Ascending aorta (tissue), 2 donors: ENCODE results near the gene NOL4L. TPM values are rescaled to one million over a fixed set of nuclear protein-coding genes. Genes with fewer than 3 reads are reported as not detected.

Experiments
- DNase-seq, 2 donors: peaks; one replicate each; pipeline ENCODE4 v3.0.0-alpha.2; 2019; ENCODE audit warnings: low spot score in 2 of 2
- H3K27ac ChIP-seq, 2 donors: fragments of 200-600 bp; sonication (generic); one replicate each; pipeline ENCODE4 v1.5.1; 2016 to 2017; ENCODE audit warnings: mild to moderate bottlenecking in 1 of 2
- H3K27me3 ChIP-seq: fragments of 200-600 bp; sonication (generic); one replicate; pipeline ENCODE4 v1.5.1; 2017
- H3K36me3 ChIP-seq, 2 donors: fragments of 200-600 bp; sonication (generic); one replicate each; pipeline ENCODE4 v1.5.1; 2016
- H3K4me1 ChIP-seq, 2 donors: fragments of 200-600 bp; sonication (generic); one replicate each; pipeline ENCODE4 v1.5.1; 2016 to 2017; ENCODE audit warnings: mild to moderate bottlenecking in 1 of 2
- H3K4me3 ChIP-seq, 2 donors: fragments of 200-600 bp; sonication (generic); one replicate each; pipeline ENCODE4 v1.5.1; 2016 to 2017; ENCODE audit warnings: mild to moderate bottlenecking in 1 of 2
- H3K9me3 ChIP-seq, 2 donors: fragments of 200-600 bp; sonication (generic); one replicate each; pipeline ENCODE4 v1.5.1; 2016
- CTCF ChIP-seq, 3 experiments: fragments of 200-600 bp in 2 of 3; fragments of 450-650 bp in 1 of 3; sonication (generic) in 2 of 3; IDR thresholded peaks; one replicate each; pipeline ENCODE4 v1.5.1; 2016 to 2019; ENCODE audit warnings: antibody characterized with exemption in 3 of 3, mild to moderate bottlenecking in 1 of 3, moderate library complexity in 1 of 3
- intact Hi-C: fragments of 100-400 bp; cut with DNase I; formaldehyde crosslinking; loops from one replicate; pipeline ENCODE4 v1.15.1; 2023
- total RNA-seq: library from RNA; depleted of rRNA; stranded (reverse); fragments of >200 nt; gene quantifications from one replicate; pipeline ENCODE4 v1.1.0, GENCODE V29; 2016

The NOL4L gene, protein sequence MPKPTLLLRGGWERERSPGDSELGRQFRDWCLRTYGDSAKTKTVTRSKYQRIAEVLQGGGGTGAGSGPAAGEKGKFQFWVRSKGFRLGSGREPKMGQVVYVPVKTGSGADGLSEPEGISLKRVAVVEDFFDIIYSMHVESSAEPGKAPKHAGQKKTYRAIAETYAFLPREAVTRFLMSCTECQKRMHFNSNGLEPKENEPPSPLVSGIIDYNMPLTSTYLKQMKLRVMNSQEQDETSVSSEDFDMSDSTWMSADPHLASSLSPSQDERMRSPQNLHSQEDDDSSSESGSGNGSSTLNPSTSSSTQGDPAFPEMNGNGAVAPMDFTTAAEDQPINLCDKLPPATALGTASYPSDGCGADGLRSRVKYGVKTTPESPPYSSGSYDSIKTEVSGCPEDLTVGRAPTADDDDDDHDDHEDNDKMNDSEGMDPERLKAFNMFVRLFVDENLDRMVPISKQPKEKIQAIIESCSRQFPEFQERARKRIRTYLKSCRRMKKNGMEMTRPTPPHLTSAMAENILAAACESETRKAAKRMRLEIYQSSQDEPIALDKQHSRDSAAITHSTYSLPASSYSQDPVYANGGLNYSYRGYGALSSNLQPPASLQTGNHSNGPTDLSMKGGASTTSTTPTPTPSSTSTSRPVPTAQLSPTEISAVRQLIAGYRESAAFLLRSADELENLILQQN
- 19.8 TPM for total RNA-seq

- no peak for DNase-seq
- peaks cover 0 to 6% of the 10 kb centered on the region in 2 donors for H3K4me1 ChIP-seq
- peak within 1 kb of the TSS; percentile 69 to 93 for H3K4me3 ChIP-seq
- no peaks in the 10 kb centered on the region for H3K9me3 ChIP-seq
- intact Hi-C loops, result no loop called here
- H3K27ac ChIP-seq, result peak within 1 kb of the TSS in 1 of 2 donors; percentile 0
- H3K36me3 ChIP-seq, result no peaks in the 10 kb centered on the region
- no peaks in the 10 kb centered on the region for H3K27me3 ChIP-seq
- TF ChIP-seq CTCF (IDR thresholded peaks at IDR 0.05), result no peak
Measured at GRCh38 chr20:32585011-32585585, at the start of gene NOL4L. Gene NOL4L, minus strand, starts transcription at chr20:32585333. Its CDS starts 443 bp downstream, at chr20:32584890.

DNA sequence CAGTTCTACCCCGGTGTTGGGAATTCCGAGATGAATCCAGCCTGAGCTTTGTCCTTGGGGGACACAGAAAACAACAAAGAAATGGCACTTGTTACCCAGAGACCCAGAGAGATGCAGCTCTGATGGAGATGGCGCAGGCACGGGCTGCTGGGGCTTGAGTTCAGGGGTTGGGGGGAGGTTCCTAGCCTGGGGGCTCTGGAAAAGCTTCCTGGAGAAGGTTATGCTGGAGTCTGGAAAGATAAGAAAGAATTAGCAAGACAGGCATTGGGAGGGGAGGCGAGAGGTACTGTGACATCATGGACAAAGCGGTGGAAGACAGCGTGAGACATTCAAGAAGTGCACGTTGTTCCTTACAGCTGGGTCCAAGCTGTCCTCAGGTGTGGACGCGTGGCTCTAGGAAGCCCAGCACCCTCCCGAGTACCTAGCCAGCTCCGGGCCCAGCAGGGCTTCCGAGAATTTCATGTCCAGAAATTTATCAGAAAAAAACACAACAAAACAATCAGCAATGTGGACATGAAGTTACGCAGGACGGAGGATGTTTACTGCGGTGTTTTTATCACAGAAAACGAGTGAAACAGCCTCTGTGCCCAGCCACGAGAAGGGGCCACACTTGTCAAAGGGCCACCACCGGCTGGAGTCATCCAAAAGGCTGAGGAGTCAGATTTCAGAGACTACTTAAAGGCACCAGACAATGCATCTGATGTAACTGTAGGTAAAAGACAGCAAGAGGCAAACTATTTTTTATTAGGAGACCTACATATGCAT is 49.1 kb upstream of the NOL4L start:
- Histone ChIP-seq H3K4me3 (no peak overlapping the region), H3K36me3 (no peaks in the 10 kb centered on the region), H3K27me3 (no peaks in the 10 kb centered on the region), H3K4me1 (no peaks in the 10 kb centered on the region), H3K27ac (no peak overlapping the region), H3K9me3 (no peaks in the 10 kb centered on the region)
- intact Hi-C loops, result no loop called here
- no peak for DNase-seq
- TF ChIP-seq CTCF (IDR thresholded peaks at IDR 0.05), result no peak

- Histone ChIP-seq H3K27me3 (no peaks in the 10 kb centered on the region), H3K9me3 (no peaks in the 10 kb centered on the region), H3K4me1 (no peaks in the 10 kb centered on the region), H3K36me3 (no peaks in the 10 kb centered on the region), H3K27ac (no peak overlapping the region), H3K4me3 (no peak overlapping the region)
- intact Hi-C loops, result no loop called here
- DNase-seq, result no peak
- TF ChIP-seq CTCF (IDR thresholded peaks at IDR 0.05), result no peak
Measured at GRCh38 chr20:32632461-32633354, 47.6 kb upstream of the NOL4L start.

DNA sequence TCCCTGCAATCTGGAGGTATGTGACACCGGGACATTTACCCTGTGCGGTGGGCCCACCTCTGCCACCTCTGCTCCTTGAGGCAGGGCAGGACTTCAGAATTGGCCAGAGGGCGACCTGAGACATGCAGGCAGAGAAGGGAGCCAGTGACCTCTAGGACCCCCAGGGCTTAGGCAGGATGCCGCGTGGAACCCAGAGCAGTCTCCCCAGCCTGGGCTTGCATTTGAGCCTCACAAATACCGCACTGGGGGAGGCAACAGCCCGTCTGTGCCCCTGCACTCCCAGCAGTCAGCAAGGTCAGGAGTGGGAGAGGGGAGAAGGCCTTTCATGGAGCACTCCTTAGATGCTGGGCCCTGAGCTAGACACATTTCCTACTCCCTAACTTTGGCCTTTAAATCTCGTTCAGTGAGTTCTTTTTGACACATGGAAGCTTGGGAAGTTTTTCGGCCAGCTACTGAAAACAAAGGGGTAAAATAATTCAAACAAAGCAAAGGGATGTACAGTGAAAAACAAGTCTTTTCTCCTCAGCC is 46.9 kb upstream of the NOL4L start:
- Histone ChIP-seq H3K36me3 (no peaks in the 10 kb centered on the region), H3K27ac (no peak overlapping the region), H3K9me3 (no peaks in the 10 kb centered on the region), H3K4me3 (no peak overlapping the region), H3K4me1 (peaks cover 0 to 4% of the 10 kb centered on the region in 2 donors), H3K27me3 (no peaks in the 10 kb centered on the region)
- no peak for DNase-seq
- intact Hi-C loops, result no loop called here
- no peak for TF ChIP-seq CTCF (IDR thresholded peaks at IDR 0.05)
